MM.1S (cell line): ENCODE results near the gene UGT1A4.

Experiments used
- EZH2phosphoT487 ChIP-seq: fragments of 300-600 bp; sonication (generic); IDR thresholded peaks from 2 replicates; pipeline ENCODE4 v1.6.1; 2018; ENCODE audit warnings: antibody characterized with exemption, low read length
- TF ChIP-seq, protein P1 (sequence below): fragments of 300-600 bp; sonication (generic); IDR thresholded peaks from 2 replicates; pipeline ENCODE4 v1.5.1; 2016; ENCODE audit warnings: antibody characterized with exemption, low read length, mixed read lengths

GRCh38 chr2:233807215-233807865, 88.8 kb downstream of the UGT1A4 start:
- TF ChIP-seq, protein P1, sequence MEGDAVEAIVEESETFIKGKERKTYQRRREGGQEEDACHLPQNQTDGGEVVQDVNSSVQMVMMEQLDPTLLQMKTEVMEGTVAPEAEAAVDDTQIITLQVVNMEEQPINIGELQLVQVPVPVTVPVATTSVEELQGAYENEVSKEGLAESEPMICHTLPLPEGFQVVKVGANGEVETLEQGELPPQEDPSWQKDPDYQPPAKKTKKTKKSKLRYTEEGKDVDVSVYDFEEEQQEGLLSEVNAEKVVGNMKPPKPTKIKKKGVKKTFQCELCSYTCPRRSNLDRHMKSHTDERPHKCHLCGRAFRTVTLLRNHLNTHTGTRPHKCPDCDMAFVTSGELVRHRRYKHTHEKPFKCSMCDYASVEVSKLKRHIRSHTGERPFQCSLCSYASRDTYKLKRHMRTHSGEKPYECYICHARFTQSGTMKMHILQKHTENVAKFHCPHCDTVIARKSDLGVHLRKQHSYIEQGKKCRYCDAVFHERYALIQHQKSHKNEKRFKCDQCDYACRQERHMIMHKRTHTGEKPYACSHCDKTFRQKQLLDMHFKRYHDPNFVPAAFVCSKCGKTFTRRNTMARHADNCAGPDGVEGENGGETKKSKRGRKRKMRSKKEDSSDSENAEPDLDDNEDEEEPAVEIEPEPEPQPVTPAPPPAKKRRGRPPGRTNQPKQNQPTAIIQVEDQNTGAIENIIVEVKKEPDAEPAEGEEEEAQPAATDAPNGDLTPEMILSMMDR: no peak
- no peak for TF ChIP-seq EZH2phosphoT487
